Thymus (tissue), 11 donors: ENCODE results near the gene IL20RB. TPM values are rescaled to one million over a fixed set of nuclear protein-coding genes. Genes with fewer than 3 reads are reported as not detected.
"Not testable (repeated sequence)": the region's sequence is repeated elsewhere in the genome, so short reads cannot be mapped to it uniquely, and the experiment has no call there.

ENCODE experiments used
- DNase-seq, 9 donors: peaks; one replicate each; pipeline ENCODE4 v3.0.0-alpha.2; 2013; ENCODE audit warnings: low spot score in 9 of 9, low read depth in 6 of 9, missing footprints in 1 of 9
- H3K27ac ChIP-seq, 2 donors: one replicate each; pipeline ENCODE4 v1.5.1; 2013; ENCODE audit warnings: control low read depth in 1 of 2, low read depth in 1 of 2, low read length in 1 of 2, mild to moderate bottlenecking in 1 of 2, moderate library complexity in 1 of 2
- H3K27me3 ChIP-seq, 2 donors: one replicate each; pipeline ENCODE4 v1.5.1; 2013; ENCODE audit warnings: low read length in 1 of 2; ENCODE audit not compliant: control insufficient read depth in 2 of 2, insufficient read depth in 1 of 2
- H3K36me3 ChIP-seq, 2 donors: one replicate each; pipeline ENCODE4 v1.5.1; 2013; ENCODE audit warnings: low read length in 1 of 2, mild to moderate bottlenecking in 1 of 2, moderate library complexity in 1 of 2; ENCODE audit not compliant: control insufficient read depth in 2 of 2, insufficient read depth in 2 of 2
- H3K4me1 ChIP-seq, 2 donors: one replicate each; pipeline ENCODE4 v1.5.1; 2013; ENCODE audit warnings: low read length in 2 of 2; ENCODE audit not compliant: control insufficient read depth in 2 of 2, insufficient read depth in 2 of 2
- H3K4me3 ChIP-seq, 2 donors: one replicate each; pipeline ENCODE4 v1.5.1; 2013; ENCODE audit warnings: low read length in 2 of 2, control low read depth in 1 of 2, mild to moderate bottlenecking in 1 of 2
- H3K9me3 ChIP-seq, 2 donors: one replicate each; pipeline ENCODE4 v1.5.1; 2013; ENCODE audit warnings: low read length in 1 of 2, mild to moderate bottlenecking in 1 of 2; ENCODE audit not compliant: control insufficient read depth in 2 of 2, insufficient read depth in 1 of 2
- WGBS: extraction: QIAGEN DNeasy Blood & Tissue Kit; methylation state at CpG from one replicate; pipeline ENCODE4 v1.1.7; 2013; 5-methylcytosine and 5-hydroxymethylcytosine counted together
- polyA plus RNA-seq: library from polyadenylated mRNA; stranded (reverse); fragments of 200-250 nt; gene quantifications from one replicate; pipeline ENCODE4 v1.2.3, GENCODE V29; 2013
- total RNA-seq: library from RNA; stranded (reverse); fragments of 120-200 nt; gene quantifications from one replicate; pipeline ENCODE4 v1.2.4, GENCODE V29; 2013
- donor health status: healthy.

Gene IL20RB
- total and polyA plus RNA-seq, 2 donors: 0.94 to 5.4 TPM

DNA sequence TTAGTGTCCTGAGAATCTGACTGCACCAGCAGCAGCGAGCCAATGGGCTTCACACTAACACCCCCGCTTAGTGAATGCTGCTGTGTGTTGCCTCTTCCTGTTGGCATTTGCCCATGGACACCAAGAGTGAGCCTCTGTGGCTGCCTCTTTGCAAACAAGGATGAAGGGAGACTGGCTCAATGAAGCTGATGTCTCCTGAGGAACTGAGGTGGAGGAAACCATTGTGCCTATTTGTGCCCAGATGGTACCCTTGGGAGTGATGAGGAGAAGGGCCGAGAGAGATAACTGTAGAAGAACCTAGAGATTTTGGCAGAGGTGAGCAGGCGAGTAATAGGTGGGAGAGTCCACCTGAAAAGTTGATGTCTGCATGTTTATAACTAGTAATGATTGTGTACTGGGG is 51.2 kb downstream of the IL20RB start:
- H3K9me3 ChIP-seq: peaks cover 0 to 4% of the 10 kb centered on the region in 2 donors
- no peaks in the 10 kb centered on the region for H3K27me3 ChIP-seq
- H3K4me1 ChIP-seq: peaks cover 24 to 58% of the 10 kb centered on the region in 2 donors
- H3K4me3 ChIP-seq: no peak overlapping the region
- over 99% methylated on average over 4 of the region's 4 CpGs for WGBS
- no peak overlapping the region for H3K27ac ChIP-seq
- H3K36me3 ChIP-seq: no peaks in the 10 kb centered on the region
- DNase-seq: no peak

DNA sequence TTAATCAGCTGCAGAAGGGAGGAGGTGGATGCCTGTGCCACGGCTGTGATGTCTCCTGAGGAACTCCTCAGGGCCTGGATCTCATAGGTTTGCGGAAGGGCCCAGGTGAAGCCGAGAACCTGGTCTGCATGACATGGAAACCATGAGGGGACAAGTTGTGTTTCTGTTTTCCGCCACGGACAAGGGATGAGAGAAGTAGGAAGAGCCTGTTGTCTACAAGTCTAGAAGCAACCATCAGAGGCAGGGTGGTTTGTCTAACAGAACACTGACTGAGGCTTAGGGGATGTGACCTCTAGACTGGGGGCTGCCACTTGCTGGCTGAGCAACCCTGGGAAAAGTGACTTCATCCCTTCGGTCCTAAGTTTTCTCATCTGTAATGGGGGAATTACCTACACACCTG is 52.4 kb downstream of the IL20RB start:
- Histone ChIP-seq H3K4me3 (no peak overlapping the region), H3K27ac (peak overlapping the region; percentile 53 to 56), H3K9me3 (peaks cover 0 to 4% of the 10 kb centered on the region in 2 donors), H3K36me3 (no peaks in the 10 kb centered on the region), H3K27me3 (no peaks in the 10 kb centered on the region), H3K4me1 (peaks cover 24 to 65% of the 10 kb centered on the region in 2 donors)
- peak in 1 of 9 donors; percentile 31 for DNase-seq
- WGBS: over 99% methylated on average over 6 of the region's 6 CpGs

DNA sequence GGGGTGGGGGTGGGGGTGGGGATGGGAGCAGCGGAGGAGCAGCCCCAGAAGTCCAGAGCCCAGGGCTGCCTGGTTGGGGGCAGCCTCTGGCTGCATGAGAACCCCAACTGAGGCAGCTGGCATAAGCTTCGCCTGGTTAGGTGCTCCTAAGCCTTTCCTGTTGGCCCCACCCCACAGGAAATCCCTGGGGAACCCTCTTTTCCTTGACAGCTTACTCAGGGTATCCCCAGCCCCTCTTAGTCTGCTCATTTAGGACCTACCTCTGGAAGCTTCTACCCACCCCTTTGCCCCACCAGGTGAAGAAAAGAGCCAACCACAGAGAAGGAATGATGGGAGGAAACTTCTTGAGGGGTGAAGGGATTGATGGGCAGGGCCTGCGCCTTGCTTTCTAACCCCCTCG is 53.4 kb downstream of the IL20RB start:
- peak overlapping the region in 1 of 2 donors; percentile 40 for H3K27ac ChIP-seq
- no peaks in the 10 kb centered on the region for H3K27me3 ChIP-seq
- no peak for DNase-seq
- no peaks in the 10 kb centered on the region for H3K36me3 ChIP-seq
- no peak overlapping the region for H3K4me3 ChIP-seq
- 90% methylated on average over 4 of the region's 4 CpGs for WGBS
- peaks cover 0 to 4% of the 10 kb centered on the region in 2 donors for H3K9me3 ChIP-seq
- peaks cover 24 to 67% of the 10 kb centered on the region in 2 donors for H3K4me1 ChIP-seq

DNA sequence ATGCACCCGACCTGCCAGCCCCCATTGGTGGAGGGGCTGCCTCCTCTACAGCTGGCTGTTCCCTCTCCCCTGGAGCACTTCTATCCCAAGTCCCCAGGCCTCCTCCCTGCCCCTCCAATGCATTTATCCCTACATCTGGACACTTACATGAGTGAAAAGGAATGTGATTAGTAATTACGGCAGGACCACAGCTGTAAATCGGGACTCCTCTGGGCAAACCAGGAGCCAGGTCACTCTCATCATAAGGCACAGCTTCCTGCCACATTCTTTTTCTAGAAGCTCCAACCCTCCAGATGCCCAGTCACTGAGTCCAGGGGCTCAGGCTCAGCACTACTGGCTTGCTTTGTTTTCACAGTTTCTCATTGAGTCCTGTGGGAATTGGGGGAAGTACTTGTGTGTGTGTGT is 54.3 kb downstream of the IL20RB start:
- 95% methylated on average over 3 of the region's 3 CpGs for WGBS
- Histone ChIP-seq H3K27me3 (no peaks in the 10 kb centered on the region), H3K4me1 (peaks cover 24 to 67% of the 10 kb centered on the region in 2 donors)

DNA sequence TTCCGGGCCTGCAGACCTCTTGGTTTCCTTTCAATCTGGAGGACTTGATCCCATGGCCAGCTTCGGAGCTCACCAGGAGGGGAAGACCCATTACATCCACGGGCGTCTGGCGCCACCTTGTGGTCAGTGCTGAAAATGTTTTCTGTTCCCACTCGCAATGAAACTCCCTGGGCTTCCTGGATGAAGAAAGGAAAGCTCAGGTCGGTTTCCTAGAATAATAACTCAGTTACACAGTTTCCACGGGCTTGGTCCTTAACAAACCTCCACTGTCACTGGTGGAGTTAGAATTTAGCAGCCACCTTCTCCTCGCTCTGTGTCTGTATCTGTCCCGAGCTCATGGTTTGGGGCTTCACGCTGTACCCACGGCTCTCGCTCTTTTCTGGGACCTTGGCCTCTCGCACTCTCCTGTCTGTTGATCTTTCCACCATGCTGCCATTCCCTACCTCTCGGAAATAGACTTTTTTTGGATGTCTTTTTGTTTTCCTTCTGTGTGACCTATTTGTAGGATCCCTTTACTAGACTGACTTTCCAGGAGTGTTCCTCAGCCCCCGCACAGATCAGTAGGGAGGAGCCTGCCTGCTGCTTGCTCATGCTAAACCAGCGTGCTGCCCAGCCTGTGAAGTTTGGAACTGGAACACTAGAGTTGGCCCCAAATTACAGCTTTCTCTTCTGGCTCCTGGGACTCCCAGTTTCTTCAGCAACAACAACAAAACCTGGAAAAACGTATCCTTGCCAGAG is 56.3 kb downstream of the IL20RB start:
- H3K4me3 ChIP-seq: peak overlapping the region; percentile 33 to 50
- 18% methylated on average over 18 of the region's 18 CpGs for WGBS

More for the DNA sequence above, 54.3 kb downstream of the IL20RB start:
- Histone ChIP-seq H3K36me3 (no peaks in the 10 kb centered on the region), H3K4me3 (no peak overlapping the region), H3K27ac (peak overlapping the region; percentile 40 to 69), H3K9me3 (peaks cover 0 to 4% of the 10 kb centered on the region in 2 donors)
- DNase-seq: no peak

DNA sequence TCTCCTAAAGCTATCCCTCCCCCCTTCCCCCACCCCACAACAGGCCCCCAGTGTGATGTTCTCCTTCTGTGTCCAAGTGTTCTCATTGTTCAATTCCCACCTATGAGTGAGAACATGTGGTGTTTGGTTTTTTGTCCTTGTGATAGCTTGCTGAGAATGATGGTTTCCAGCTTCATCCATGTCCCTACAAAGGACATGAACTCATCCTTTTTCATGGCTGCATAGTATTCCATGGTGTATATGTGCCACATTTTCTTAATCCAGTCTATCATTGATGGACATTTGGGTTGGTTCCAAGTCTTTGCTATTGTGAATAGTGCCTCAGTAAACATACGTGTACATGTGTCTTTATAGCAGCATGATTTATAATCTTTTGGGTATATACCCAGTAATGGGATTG is 59.5 kb downstream of the IL20RB start:
- H3K9me3 ChIP-seq, H3K27me3 ChIP-seq, H3K4me3 ChIP-seq, H3K27ac ChIP-seq, H3K36me3 ChIP-seq, DNase-seq: not testable (repeated sequence)
- peaks cover 3 to 20% of the 10 kb centered on the region in 2 donors for H3K4me1 ChIP-seq
- WGBS: 97% methylated on average over 1 of the region's 1 CpG

More for the DNA sequence above, 56.3 kb downstream of the IL20RB start:
- DNase-seq: peak; percentile 70 to 95 (median 86)
- H3K4me1 ChIP-seq: peaks cover 22 to 52% of the 10 kb centered on the region in 2 donors
- no peak overlapping the region for H3K27ac ChIP-seq
- H3K9me3 ChIP-seq: no peaks in the 10 kb centered on the region
- H3K27me3 ChIP-seq: no peaks in the 10 kb centered on the region
- no peaks in the 10 kb centered on the region for H3K36me3 ChIP-seq

DNA sequence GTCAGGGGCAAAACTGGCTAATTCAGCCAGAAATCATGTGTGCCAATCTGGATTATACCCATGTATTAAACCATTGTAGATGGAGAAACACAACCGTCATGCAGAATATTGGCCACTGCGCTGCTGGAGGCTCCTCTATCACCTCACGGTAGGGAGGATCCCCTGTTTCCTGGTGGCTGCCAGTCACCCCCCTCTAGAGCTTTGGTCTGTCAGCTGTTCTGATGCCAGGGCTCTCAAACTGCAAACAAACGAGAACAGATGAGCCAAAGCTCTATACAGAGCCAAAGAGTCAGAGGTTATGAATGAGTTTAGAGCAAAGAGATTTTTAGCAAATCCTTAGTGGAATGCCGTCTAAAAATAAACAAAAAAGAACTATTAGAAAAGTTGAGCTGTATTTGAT is 62.5 kb downstream of the IL20RB start:
- peaks cover 0 to under 1% of the 10 kb centered on the region in 2 donors for H3K4me1 ChIP-seq
- DNase-seq: no peak
- H3K27ac ChIP-seq: no peak overlapping the region
- H3K9me3 ChIP-seq: no peaks in the 10 kb centered on the region
- WGBS: 86% methylated on average over 5 of the region's 5 CpGs
- no peaks in the 10 kb centered on the region for H3K27me3 ChIP-seq
- no peak overlapping the region for H3K4me3 ChIP-seq
- no peaks in the 10 kb centered on the region for H3K36me3 ChIP-seq

DNA sequence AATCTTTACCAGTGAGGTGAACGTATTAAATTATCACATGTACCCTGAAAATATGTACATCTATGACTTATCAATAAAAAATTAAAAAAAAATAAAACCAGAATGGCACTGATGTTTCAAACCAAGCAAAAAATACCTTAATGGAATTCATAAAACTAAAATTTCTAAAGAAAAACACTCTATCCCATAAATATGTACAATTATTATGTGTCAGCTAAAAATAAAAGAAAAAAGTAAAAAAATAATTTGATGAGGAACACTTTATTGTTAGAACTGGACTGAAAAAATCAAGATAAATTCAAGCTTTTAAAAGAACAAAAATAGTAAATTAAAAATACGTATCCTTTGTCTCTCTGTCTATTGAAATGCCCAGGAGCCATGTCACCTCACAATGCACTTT is 63.1 kb downstream of the IL20RB start:
- no peaks in the 10 kb centered on the region for H3K4me1 ChIP-seq
- 99% methylated on average over 2 of the region's 2 CpGs for WGBS
- no peak for DNase-seq
- no peaks in the 10 kb centered on the region for H3K36me3 ChIP-seq
- no peak overlapping the region for H3K4me3 ChIP-seq
- no peaks in the 10 kb centered on the region for H3K27me3 ChIP-seq
- H3K9me3 ChIP-seq: no peaks in the 10 kb centered on the region
- no peak overlapping the region for H3K27ac ChIP-seq

DNA sequence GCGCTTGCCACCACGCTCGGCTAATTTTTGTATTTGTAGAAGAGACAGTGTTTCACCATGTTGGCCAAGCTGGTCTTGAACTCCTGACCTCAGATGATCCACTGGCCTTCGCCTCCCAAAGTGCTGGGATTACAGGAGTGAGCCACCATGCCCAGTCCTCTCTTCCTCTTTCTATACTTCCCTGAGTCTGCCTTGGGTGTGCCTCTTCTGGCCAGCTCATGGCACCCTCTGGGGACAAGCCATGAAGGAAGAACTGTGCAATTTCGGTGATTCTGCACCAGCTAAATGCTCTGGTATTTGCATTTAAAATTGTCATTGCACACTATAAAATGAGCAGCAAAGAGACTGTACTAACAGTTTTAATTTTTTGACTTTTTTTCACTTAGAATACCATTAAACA is 66.6 kb downstream of the IL20RB start:
- 99% methylated on average over 5 of the region's 5 CpGs for WGBS
- peaks cover 0 to 4% of the 10 kb centered on the region in 2 donors for H3K27me3 ChIP-seq
- no peak overlapping the region for H3K27ac ChIP-seq
- no peaks in the 10 kb centered on the region for H3K36me3 ChIP-seq
- H3K9me3 ChIP-seq: no peaks in the 10 kb centered on the region
- H3K4me3 ChIP-seq: no peak overlapping the region
- no peaks in the 10 kb centered on the region for H3K4me1 ChIP-seq
- DNase-seq: no peak
